GM18861 (cell line): Measurements from ENCODE around the gene IGSF10.

Experiments used
- ATAC-seq: cut with Tn5 transposase; IDR thresholded peaks from one replicate; pipeline ENCODE4 v1.9.1; 2021; ENCODE audit not compliant: unreplicated experiment

IGSF10 gene

GRCh38 chr3:151467069-151467468, 6.2 kb upstream of the IGSF10 start:
- no peak for ATAC-seq

GRCh38 chr3:151462991-151463390, 2.1 kb upstream of the IGSF10 start:
- ATAC-seq = no peak

- ATAC-seq = no peak
Measured at GRCh38 chr3:151462278-151462780, 1.5 kb upstream of the IGSF10 start.

- no peak for ATAC-seq
Measured at GRCh38 chr3:151460228-151460627, 633 bp downstream of the IGSF10 start.

GRCh38 chr3:151459358-151459757, 1.5 kb downstream of the IGSF10 start:
- no peak for ATAC-seq

- no peak for ATAC-seq
Measured at GRCh38 chr3:151456065-151456464, 4.8 kb downstream of the IGSF10 start.

- no peak for ATAC-seq
Measured at GRCh38 chr3:151452841-151453240, 8.0 kb downstream of the IGSF10 start.

- no peak for ATAC-seq
Measured at GRCh38 chr3:151452368-151452767, 8.5 kb downstream of the IGSF10 start.

- no peak for ATAC-seq
Measured at GRCh38 chr3:151446002-151446340, 14.9 kb downstream of the IGSF10 start.

- ATAC-seq = no peak
Measured at GRCh38 chr3:151445273-151446001, 15.4 kb downstream of the IGSF10 start.

GRCh38 chr3:151443583-151443982, 17.3 kb downstream of the IGSF10 start:
- ATAC-seq = no peak

GRCh38 chr3:151440940-151441339, 19.9 kb downstream of the IGSF10 start:
- no peak for ATAC-seq

- peak; percentile 94 for ATAC-seq
Measured at GRCh38 chr3:151439652-151440125, 21.2 kb downstream of the IGSF10 start.

- ATAC-seq = no peak
Measured at GRCh38 chr3:151437906-151438305, 23.0 kb downstream of the IGSF10 start.

- ATAC-seq = no peak
Measured at GRCh38 chr3:151436675-151437446, 24.0 kb downstream of the IGSF10 start.

- peak; percentile 72 for ATAC-seq
Measured at GRCh38 chr3:151434151-151434890, 26.5 kb downstream of the IGSF10 start.

GRCh38 chr3:151432616-151433372, 28.1 kb downstream of the IGSF10 start:
- no peak for ATAC-seq

- no peak for ATAC-seq
Measured at GRCh38 chr3:151431940-151432339, 28.9 kb downstream of the IGSF10 start.

GRCh38 chr3:151430821-151431484, 29.9 kb downstream of the IGSF10 start:
- no peak for ATAC-seq

- ATAC-seq = no peak
Measured at GRCh38 chr3:151428386-151428785, 32.5 kb downstream of the IGSF10 start.
